GM18526 (cell line): ENCODE results near the gene MZB1.

Experiments
- POLR2A ChIP-seq: IDR thresholded peaks from 3 replicates; pipeline ENCODE4 v1.6.1; 2011; ENCODE audit not compliant: insufficient read length; ENCODE audit errors: extremely low read depth

The MZB1 gene

GRCh38 chr5:139389701-139390638, at the start of gene MZB1:
MZB1 (minus strand) TSS chr5:139389913; CDS start chr5:139389856, 57 bp downstream.
- TF ChIP-seq POLR2A, result peak; percentile 96

GRCh38 chr5:139439013-139439903, 49.5 kb upstream of the MZB1 start, which contains the start of gene DNAJC18:
DNAJC18 (minus strand) TSS chr5:139439525; CDS start chr5:139439445, 80 bp downstream.
- peak; percentile 43 for TF ChIP-seq POLR2A

GRCh38 chr5:139438707-139439012, 48.9 kb upstream of the MZB1 start:
- no peak for TF ChIP-seq POLR2A

GRCh38 chr5:139435676-139436075, 46.0 kb upstream of the MZB1 start:
- TF ChIP-seq POLR2A, result no peak

GRCh38 chr5:139431706-139432105, 42.0 kb upstream of the MZB1 start:
- no peak for TF ChIP-seq POLR2A

GRCh38 chr5:139430015-139430414, 40.3 kb upstream of the MZB1 start:
- TF ChIP-seq POLR2A, result no peak

- no peak for TF ChIP-seq POLR2A
These were observed 36.6 kb upstream of the MZB1 start for GRCh38 chr5:139426203-139426885.

GRCh38 chr5:139425497-139425896, 35.8 kb upstream of the MZB1 start:
- TF ChIP-seq POLR2A, result no peak

- no peak for TF ChIP-seq POLR2A
These were observed 32.7 kb upstream of the MZB1 start for GRCh38 chr5:139422307-139422893.

GRCh38 chr5:139419226-139420192, 29.8 kb upstream of the MZB1 start:
- no peak for TF ChIP-seq POLR2A

- no peak for TF ChIP-seq POLR2A
These were observed 29.1 kb upstream of the MZB1 start for GRCh38 chr5:139418793-139419192.

GRCh38 chr5:139417214-139417613, 27.5 kb upstream of the MZB1 start:
- TF ChIP-seq POLR2A, result no peak

- no peak for TF ChIP-seq POLR2A
These were observed 26.9 kb upstream of the MZB1 start for GRCh38 chr5:139416651-139417050.

- TF ChIP-seq POLR2A, result no peak
These were observed 26.2 kb upstream of the MZB1 start for GRCh38 chr5:139415869-139416268.
